Measurements from ENCODE around the gene GPBP1L1. TPM values are rescaled to one million over a fixed set of nuclear protein-coding genes. Genes with fewer than 3 reads are reported as not detected.

GPBP1L1 gene
- total and polyA plus RNA-seq, 9 of the 15 experiments (the other 6 are each of a cell fraction or from before 2014, with no cell fraction given): 86.0 to 216 (median 138) TPM

DNA sequence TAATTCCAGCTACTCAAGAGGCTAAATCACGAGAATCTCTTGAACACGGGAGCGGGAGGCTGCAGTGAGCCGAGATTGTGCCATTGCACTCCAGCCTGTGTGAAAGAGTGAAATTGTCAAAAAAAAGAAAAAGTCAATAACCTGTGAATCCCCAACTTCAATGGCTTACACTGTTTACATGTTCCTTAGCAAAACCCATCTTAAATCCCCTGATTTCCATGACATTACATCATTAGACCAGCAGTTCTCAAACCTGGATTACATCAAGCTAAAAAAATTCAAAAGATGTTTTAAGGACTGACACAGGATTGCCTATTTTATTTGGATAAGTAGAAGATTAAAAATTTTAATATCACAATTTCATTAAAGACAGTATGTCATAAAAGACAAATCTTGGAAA, 12.4 kb downstream of the GPBP1L1 start (continued):
- TF ChIP-seq, protein P1, sequence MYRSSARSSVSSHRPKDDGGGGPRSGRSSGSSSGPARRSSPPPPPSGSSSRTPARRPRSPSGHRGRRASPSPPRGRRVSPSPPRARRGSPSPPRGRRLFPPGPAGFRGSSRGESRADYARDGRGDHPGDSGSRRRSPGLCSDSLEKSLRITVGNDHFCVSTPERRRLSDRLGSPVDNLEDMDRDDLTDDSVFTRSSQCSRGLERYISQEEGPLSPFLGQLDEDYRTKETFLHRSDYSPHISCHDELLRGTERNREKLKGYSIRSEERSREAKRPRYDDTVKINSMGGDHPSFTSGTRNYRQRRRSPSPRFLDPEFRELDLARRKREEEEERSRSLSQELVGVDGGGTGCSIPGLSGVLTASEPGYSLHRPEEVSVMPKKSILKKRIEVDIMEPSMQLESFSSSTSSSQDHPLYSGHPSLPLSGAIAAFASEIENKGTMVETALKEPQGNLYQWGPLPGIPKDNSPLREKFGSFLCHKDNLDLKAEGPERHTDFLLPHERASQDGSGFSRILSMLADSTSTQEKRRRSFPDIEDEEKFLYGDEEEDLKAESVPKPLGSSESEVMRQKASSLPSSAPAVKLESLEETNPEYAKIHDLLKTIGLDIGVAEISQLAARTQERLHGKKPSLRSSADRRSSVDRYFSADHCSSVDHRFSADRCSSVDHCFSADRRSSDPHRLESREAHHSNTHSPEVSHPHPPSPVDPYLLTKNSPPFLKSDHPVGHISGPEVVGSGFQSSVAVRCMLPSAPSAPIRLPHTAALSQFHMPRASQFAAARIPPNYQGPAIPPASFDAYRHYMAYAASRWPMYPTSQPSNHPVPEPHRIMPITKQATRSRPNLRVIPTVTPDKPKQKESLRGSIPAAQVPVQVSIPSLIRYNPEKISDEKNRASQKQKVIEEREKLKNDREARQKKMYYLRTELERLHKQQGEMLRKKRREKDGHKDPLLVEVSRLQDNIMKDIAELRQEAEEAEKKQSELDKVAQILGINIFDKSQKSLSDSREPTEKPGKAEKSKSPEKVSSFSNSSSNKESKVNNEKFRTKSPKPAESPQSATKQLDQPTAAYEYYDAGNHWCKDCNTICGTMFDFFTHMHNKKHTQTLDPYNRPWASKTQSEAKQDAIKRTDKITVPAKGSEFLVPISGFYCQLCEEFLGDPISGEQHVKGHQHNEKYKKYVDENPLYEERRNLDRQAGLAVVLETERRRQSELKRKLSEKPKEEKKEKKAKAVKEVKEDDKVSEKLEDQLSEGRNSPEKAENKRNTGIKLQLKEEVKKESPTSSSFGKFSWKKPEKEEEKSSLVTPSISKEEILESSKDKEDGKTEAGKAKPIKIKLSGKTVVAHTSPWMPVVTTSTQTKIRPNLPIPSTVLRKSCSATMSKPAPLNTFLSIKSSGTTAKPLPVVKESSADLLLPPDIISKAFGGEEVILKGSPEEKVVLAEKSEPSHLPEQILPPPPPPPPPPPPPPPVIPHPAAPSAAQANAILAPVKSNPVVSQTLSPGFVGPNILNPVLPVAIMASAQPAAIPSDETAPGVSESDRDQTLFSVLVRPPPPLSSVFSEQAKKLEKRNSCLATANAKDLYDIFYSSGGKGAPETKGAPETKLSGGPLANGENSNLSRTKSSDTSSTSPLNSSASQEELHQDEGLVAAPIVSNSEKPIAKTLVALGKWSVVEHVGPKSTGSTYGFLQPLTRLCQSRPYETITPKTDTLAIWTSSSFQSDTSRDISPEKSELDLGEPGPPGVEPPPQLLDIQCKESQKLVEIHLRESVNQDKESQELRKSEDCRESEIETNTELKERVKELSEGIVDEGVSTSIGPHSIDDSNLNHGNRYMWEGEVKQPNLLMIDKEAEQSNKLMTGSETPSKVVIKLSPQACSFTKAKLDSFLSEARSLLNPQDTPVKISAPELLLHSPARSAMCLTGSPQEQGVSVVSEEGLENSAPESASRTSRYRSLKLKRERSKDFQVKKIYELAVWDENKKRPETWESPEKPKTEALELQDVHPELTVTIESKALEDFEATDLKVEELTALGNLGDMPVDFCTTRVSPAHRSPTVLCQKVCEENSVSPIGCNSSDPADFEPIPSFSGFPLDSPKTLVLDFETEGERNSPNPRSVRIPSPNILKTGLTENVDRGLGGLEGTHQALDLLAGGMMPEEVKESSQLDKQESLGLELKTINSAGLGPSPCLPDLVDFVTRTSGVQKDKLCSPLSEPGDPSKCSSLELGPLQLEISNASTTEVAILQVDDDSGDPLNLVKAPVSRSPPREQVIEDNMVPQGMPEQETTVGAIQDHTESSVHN (IDR thresholded peaks at IDR 0.05; ENCODE audit: borderline replicate concordance in 1 of 2, low read depth in 1 of 2): no peak
- TF ChIP-seq FOS (IDR thresholded peaks at IDR 0.05; ENCODE audit: extremely low read depth, insufficient read length) (no peak), REST (IDR thresholded peaks at IDR 0.05; ENCODE audit: borderline replicate concordance) (no peak), REST (CRISPR knock-in tag; IDR thresholded peaks at IDR 0.05; ENCODE audit: low read depth) (no peak), CEBPG (CRISPR knock-in tag; IDR thresholded peaks at IDR 0.05) (no peak), CEBPG (tag; conservative IDR thresholded peaks at IDR 0.05 in 1 of 2, IDR thresholded peaks at IDR 0.05 in 1 of 2) (peak; percentile 19 to 71; a peak in 2 of 4 replicates), ZNF766 (CRISPR knock-in tag; conservative IDR thresholded peaks at IDR 0.05) (no peak), PML (IDR thresholded peaks at IDR 0.05; ENCODE audit: low read length) (no peak), NR2F6 (CRISPR knock-in tag; IDR thresholded peaks at IDR 0.05) (no peak), KLF16 (IDR thresholded peaks at IDR 0.05) (no peak)
- TF ChIP-seq, protein P2, sequence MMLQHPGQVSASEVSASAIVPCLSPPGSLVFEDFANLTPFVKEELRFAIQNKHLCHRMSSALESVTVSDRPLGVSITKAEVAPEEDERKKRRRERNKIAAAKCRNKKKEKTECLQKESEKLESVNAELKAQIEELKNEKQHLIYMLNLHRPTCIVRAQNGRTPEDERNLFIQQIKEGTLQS (IDR thresholded peaks at IDR 0.05): peak; percentile 24; the same call in 1 of the 2 replicates
- TF ChIP-seq, protein P2 (CRISPR knock-in tag; conservative IDR thresholded peaks at IDR 0.05): no peak

All from K562 (cell line).